K562 (cell line): ENCODE results near the gene EIF4E.
"Not testable (repeated sequence)": the region's sequence is repeated elsewhere in the genome, so short reads cannot be mapped to it uniquely, and the experiment has no call there.

Experiments used
- CXXC5 ChIP-seq: fragments of 250-450 bp; sonication (Bioruptor Pico); IDR thresholded peaks from 2 replicates; pipeline ENCODE4 v1.8.0; 2022; ENCODE audit warnings: inconsistent platforms, mild to moderate bottlenecking, moderate library complexity
- SMAD1 ChIP-seq: fragments of 150-350 bp; IDR thresholded peaks from 2 replicates; pipeline ENCODE4 v1.6.1; 2014; ENCODE audit warnings: low read length, low read depth; ENCODE audit not compliant: partially characterized antibody
- ZNF512 ChIP-seq: IDR thresholded peaks from 2 replicates; pipeline ENCODE4 v1.6.1; 2016; ENCODE audit warnings: missing genetic modification characterization, missing compliant biosample characterization

GRCh38 chr4:98926257-98926656 is 2.7 kb downstream of the EIF4E start:
- not testable (repeated sequence) for TF ChIP-seq ZNF512 (tag); SMAD1; CXXC5
